ENCODE results near the gene LMNB1.

Gene LMNB1

GRCh38 chr5:126746290-126746689 lies 30.6 kb upstream of the LMNB1 start:
- Histone ChIP-seq H3K27me3 (ENCODE audit: control insufficient read depth in 1 of 2, insufficient read depth in 1 of 2, low read length in 2 of 2) (no peaks in the 10 kb centered on the region), H2BK120ac (ENCODE audit: low read depth, low read length) (no peak overlapping the region), H3K23ac (ENCODE audit: low read length in 2 of 2) (no peak overlapping the region), H3K9me3 (ENCODE audit: control insufficient read depth, low read length) (no peaks in the 10 kb centered on the region), H3K27ac (ENCODE audit: low read length, poor library complexity, severe bottlenecking) (no peak overlapping the region), H4K91ac (ENCODE audit: low read length) (no peak overlapping the region), H3K4me2 (ENCODE audit: low read length, poor library complexity, severe bottlenecking) (no peak overlapping the region), H2AK5ac (ENCODE audit: low read length, severe bottlenecking) (no peak overlapping the region), H2BK15ac (ENCODE audit: low read depth, poor library complexity, severe bottlenecking) (no peak overlapping the region), H3K4ac (ENCODE audit: low read depth in 1 of 2, low read length in 2 of 2) (no peak overlapping the region), H3K4me1 (ENCODE audit: control insufficient read depth, insufficient read depth, low read depth, low read length) (peaks cover 3% of the 10 kb centered on the region), H3K9ac (ENCODE audit: low read length) (no peak overlapping the region), H2BK5ac (ENCODE audit: low read depth, low read length, poor library complexity, severe bottlenecking) (no peak overlapping the region), H3K14ac (ENCODE audit: low read length in 2 of 2) (no peak overlapping the region), H3K4me3 (ENCODE audit: insufficient read depth in 1 of 2, low read depth in 1 of 2, low read length in 2 of 2) (no peak overlapping the region), H2BK12ac (ENCODE audit: low read length in 2 of 2) (no peak overlapping the region), H3K36me3 (ENCODE audit: control insufficient read depth in 1 of 2, insufficient read depth in 2 of 2, low read depth in 1 of 2, low read length in 2 of 2) (no peaks in the 10 kb centered on the region), H3K18ac (ENCODE audit: low read depth in 1 of 2, low read length in 2 of 2) (no peak overlapping the region), H2AFZ (ENCODE audit: low read depth, low read length) (no peak overlapping the region), H3K79me1 (replicated peaks; ENCODE audit: low read length, poor library complexity, severe bottlenecking) (no peaks in the 10 kb centered on the region), H4K8ac (ENCODE audit: low read length) (no peak overlapping the region)
- no peak for DNase-seq

GRCh38 chr5:126752081-126752785 lies 24.7 kb upstream of the LMNB1 start:
- H3K27me3 ChIP-seq (ENCODE audit: control insufficient read depth in 1 of 2, insufficient read depth in 1 of 2, low read length in 2 of 2) = no peaks in the 10 kb centered on the region
- H4K8ac ChIP-seq (ENCODE audit: low read length) = no peak overlapping the region
- no peak overlapping the region for H3K4me3 ChIP-seq (ENCODE audit: insufficient read depth in 1 of 2, low read depth in 1 of 2, low read length in 2 of 2)
- no peak overlapping the region for H3K4ac ChIP-seq (ENCODE audit: low read depth in 1 of 2, low read length in 2 of 2)
- H2BK12ac ChIP-seq (ENCODE audit: low read length in 2 of 2) = no peak overlapping the region
- H3K9me3 ChIP-seq (ENCODE audit: control insufficient read depth, low read length) = no peaks in the 10 kb centered on the region
- no peak overlapping the region for H4K91ac ChIP-seq (ENCODE audit: low read length)
- no peaks in the 10 kb centered on the region for H3K79me1 ChIP-seq (replicated peaks; ENCODE audit: low read length, poor library complexity, severe bottlenecking)
- DNase-seq = no peak
- H2BK5ac ChIP-seq (ENCODE audit: low read depth, low read length, poor library complexity, severe bottlenecking) = no peak overlapping the region
- no peak overlapping the region for H3K18ac ChIP-seq (ENCODE audit: low read depth in 1 of 2, low read length in 2 of 2)
- no peak overlapping the region for H3K14ac ChIP-seq (ENCODE audit: low read length in 2 of 2)
- H2AFZ ChIP-seq (ENCODE audit: low read depth, low read length) = no peak overlapping the region
- no peak overlapping the region for H3K4me2 ChIP-seq (ENCODE audit: low read length, poor library complexity, severe bottlenecking)
- no peak overlapping the region for H2BK120ac ChIP-seq (ENCODE audit: low read depth, low read length)
- no peak overlapping the region for H2AK5ac ChIP-seq (ENCODE audit: low read length, severe bottlenecking)
- H3K9ac ChIP-seq (ENCODE audit: low read length) = no peak overlapping the region
- no peak overlapping the region for H2BK15ac ChIP-seq (ENCODE audit: low read depth, poor library complexity, severe bottlenecking)
- H3K23ac ChIP-seq (ENCODE audit: low read length in 2 of 2) = no peak overlapping the region
- H3K4me1 ChIP-seq (ENCODE audit: control insufficient read depth, insufficient read depth, low read depth, low read length) = no peaks in the 10 kb centered on the region
- no peak overlapping the region for H3K27ac ChIP-seq (ENCODE audit: low read length, poor library complexity, severe bottlenecking)
- WGBS = 100% methylated on average over 1 of the region's 5 CpGs
- H3K36me3 ChIP-seq (ENCODE audit: control insufficient read depth in 1 of 2, insufficient read depth in 2 of 2, low read depth in 1 of 2, low read length in 2 of 2) = no peaks in the 10 kb centered on the region

- Histone ChIP-seq H3K9me3 (ENCODE audit: control insufficient read depth, low read length) (no peaks in the 10 kb centered on the region), H3K27ac (ENCODE audit: low read length, poor library complexity, severe bottlenecking) (no peak overlapping the region), H4K8ac (ENCODE audit: low read length) (no peak overlapping the region), H3K27me3 (ENCODE audit: control insufficient read depth in 1 of 2, insufficient read depth in 1 of 2, low read length in 2 of 2) (no peaks in the 10 kb centered on the region), H4K91ac (ENCODE audit: low read length) (no peak overlapping the region), H3K9ac (ENCODE audit: low read length) (no peak overlapping the region), H3K4me1 (ENCODE audit: control insufficient read depth, insufficient read depth, low read depth, low read length) (no peaks in the 10 kb centered on the region), H3K14ac (ENCODE audit: low read length in 2 of 2) (no peak overlapping the region), H2BK120ac (ENCODE audit: low read depth, low read length) (no peak overlapping the region), H3K79me1 (replicated peaks; ENCODE audit: low read length, poor library complexity, severe bottlenecking) (no peaks in the 10 kb centered on the region), H3K18ac (ENCODE audit: low read depth in 1 of 2, low read length in 2 of 2) (no peak overlapping the region), H3K4me2 (ENCODE audit: low read length, poor library complexity, severe bottlenecking) (no peak overlapping the region), H3K4ac (ENCODE audit: low read depth in 1 of 2, low read length in 2 of 2) (no peak overlapping the region), H2BK15ac (ENCODE audit: low read depth, poor library complexity, severe bottlenecking) (no peak overlapping the region), H2BK12ac (ENCODE audit: low read length in 2 of 2) (no peak overlapping the region), H2AK5ac (ENCODE audit: low read length, severe bottlenecking) (no peak overlapping the region), H3K36me3 (ENCODE audit: control insufficient read depth in 1 of 2, insufficient read depth in 2 of 2, low read depth in 1 of 2, low read length in 2 of 2) (no peaks in the 10 kb centered on the region), H3K23ac (ENCODE audit: low read length in 2 of 2) (no peak overlapping the region), H3K4me3 (ENCODE audit: insufficient read depth in 1 of 2, low read depth in 1 of 2, low read length in 2 of 2) (no peak overlapping the region), H2BK5ac (ENCODE audit: low read depth, low read length, poor library complexity, severe bottlenecking) (no peak overlapping the region), H2AFZ (ENCODE audit: low read depth, low read length) (no peak overlapping the region)
- no peak for DNase-seq
- WGBS = 60% methylated on average over 4 of the region's 4 CpGs
Measured at GRCh38 chr5:126753227-126753626, 23.7 kb upstream of the LMNB1 start.

GRCh38 chr5:126754609-126755008 lies 22.3 kb upstream of the LMNB1 start:
- Histone ChIP-seq H3K36me3 (ENCODE audit: control insufficient read depth in 1 of 2, insufficient read depth in 2 of 2, low read depth in 1 of 2, low read length in 2 of 2) (no peaks in the 10 kb centered on the region), H4K91ac (ENCODE audit: low read length) (no peak overlapping the region), H2AFZ (ENCODE audit: low read depth, low read length) (no peak overlapping the region), H3K4me2 (ENCODE audit: low read length, poor library complexity, severe bottlenecking) (no peak overlapping the region), H2BK12ac (ENCODE audit: low read length in 2 of 2) (no peak overlapping the region), H2BK15ac (ENCODE audit: low read depth, poor library complexity, severe bottlenecking) (no peak overlapping the region), H3K79me1 (replicated peaks; ENCODE audit: low read length, poor library complexity, severe bottlenecking) (no peaks in the 10 kb centered on the region), H3K27ac (ENCODE audit: low read length, poor library complexity, severe bottlenecking) (no peak overlapping the region), H3K4ac (ENCODE audit: low read depth in 1 of 2, low read length in 2 of 2) (no peak overlapping the region), H3K9ac (ENCODE audit: low read length) (no peak overlapping the region), H3K4me1 (ENCODE audit: control insufficient read depth, insufficient read depth, low read depth, low read length) (no peaks in the 10 kb centered on the region), H4K8ac (ENCODE audit: low read length) (no peak overlapping the region), H3K9me3 (ENCODE audit: control insufficient read depth, low read length) (no peaks in the 10 kb centered on the region), H3K23ac (ENCODE audit: low read length in 2 of 2) (no peak overlapping the region), H3K4me3 (ENCODE audit: insufficient read depth in 1 of 2, low read depth in 1 of 2, low read length in 2 of 2) (no peak overlapping the region), H3K27me3 (ENCODE audit: control insufficient read depth in 1 of 2, insufficient read depth in 1 of 2, low read length in 2 of 2) (no peaks in the 10 kb centered on the region), H2BK5ac (ENCODE audit: low read depth, low read length, poor library complexity, severe bottlenecking) (no peak overlapping the region), H2BK120ac (ENCODE audit: low read depth, low read length) (no peak overlapping the region), H2AK5ac (ENCODE audit: low read length, severe bottlenecking) (no peak overlapping the region), H3K14ac (ENCODE audit: low read length in 2 of 2) (no peak overlapping the region), H3K18ac (ENCODE audit: low read depth in 1 of 2, low read length in 2 of 2) (no peak overlapping the region)
- no peak for DNase-seq
- 54% methylated on average over 1 of the region's 4 CpGs for WGBS
